Measurements from ENCODE around the gene EFCAB8.

The EFCAB8 gene

GRCh38 chr20:32930701-32931100 lies 72.0 kb downstream of the EFCAB8 start:
- H2AFZ ChIP-seq (ENCODE audit: low read length) = no peak overlapping the region
- no peaks in the 10 kb centered on the region for H3K36me3 ChIP-seq (ENCODE audit: insufficient read depth, low read length)
- no peaks in the 10 kb centered on the region for H3K9me2 ChIP-seq (ENCODE audit: low read depth, low read length)
- no peaks in the 10 kb centered on the region; the same call in 1 of the 2 replicates for H3K27me3 ChIP-seq (ENCODE audit: insufficient read depth, low read length)
- no peak overlapping the region for H3K4me3 ChIP-seq (ENCODE audit: low read depth, low read length, poor library complexity, severe bottlenecking)
- H3K4me1 ChIP-seq (ENCODE audit: insufficient read depth, low read length, severe bottlenecking) = no peaks in the 10 kb centered on the region
- no peak overlapping the region for H3K27ac ChIP-seq (ENCODE audit: low read depth, low read length, poor library complexity, severe bottlenecking)
- H3F3A ChIP-seq (ENCODE audit: insufficient read depth, low read length) = no peaks in the 10 kb centered on the region
- H3K9ac ChIP-seq (ENCODE audit: low read length) = no peak overlapping the region
- no peaks in the 10 kb centered on the region for H4K20me1 ChIP-seq (ENCODE audit: insufficient read depth, low read length)
- TF ChIP-seq EZH2 (IDR thresholded peaks at IDR 0.05; ENCODE audit: borderline replicate concordance, low read length) = no peak
- TF ChIP-seq CTCF (IDR thresholded peaks at IDR 0.05; ENCODE audit: low read length) = no peak
- no peaks in the 10 kb centered on the region for H3K9me3 ChIP-seq (ENCODE audit: low read length)
- H3K79me2 ChIP-seq (ENCODE audit: insufficient read depth, low read length) = no peaks in the 10 kb centered on the region
- H3K4me2 ChIP-seq (ENCODE audit: low read length) = no peak overlapping the region

GRCh38 chr20:32934580-32934979 lies 75.9 kb downstream of the EFCAB8 start:
- Histone ChIP-seq H3F3A (ENCODE audit: insufficient read depth, low read length) (no peaks in the 10 kb centered on the region), H3K79me2 (ENCODE audit: insufficient read depth, low read length) (no peaks in the 10 kb centered on the region), H3K4me2 (ENCODE audit: low read length) (no peak overlapping the region), H3K36me3 (ENCODE audit: insufficient read depth, low read length) (no peaks in the 10 kb centered on the region), H2AFZ (ENCODE audit: low read length) (no peak overlapping the region), H3K27me3 (ENCODE audit: insufficient read depth, low read length) (no peaks in the 10 kb centered on the region; the same call in 1 of the 2 replicates), H3K4me3 (ENCODE audit: low read depth, low read length, poor library complexity, severe bottlenecking) (no peak overlapping the region), H3K27ac (ENCODE audit: low read depth, low read length, poor library complexity, severe bottlenecking) (no peak overlapping the region), H3K9me3 (ENCODE audit: low read length) (no peaks in the 10 kb centered on the region), H3K9me2 (ENCODE audit: low read depth, low read length) (no peaks in the 10 kb centered on the region), H4K20me1 (ENCODE audit: insufficient read depth, low read length) (no peaks in the 10 kb centered on the region), H3K4me1 (ENCODE audit: insufficient read depth, low read length, severe bottlenecking) (no peaks in the 10 kb centered on the region), H3K9ac (ENCODE audit: low read length) (no peak overlapping the region)
- TF ChIP-seq CTCF (IDR thresholded peaks at IDR 0.05; ENCODE audit: low read length) = no peak
- TF ChIP-seq EZH2 (IDR thresholded peaks at IDR 0.05; ENCODE audit: borderline replicate concordance, low read length) = no peak

- H3K4me3 ChIP-seq (ENCODE audit: low read depth, low read length, poor library complexity, severe bottlenecking) = no peak overlapping the region
Observed at GRCh38 chr20:32941155-32941885, 82.6 kb downstream of the EFCAB8 start.

More at GRCh38 chr20:32941155-32941885, 82.6 kb downstream of the EFCAB8 start:
- no peaks in the 10 kb centered on the region for H3K9me2 ChIP-seq (ENCODE audit: low read depth, low read length)
- no peak overlapping the region for H3K9ac ChIP-seq (ENCODE audit: low read length)
- no peaks in the 10 kb centered on the region for H3K79me2 ChIP-seq (ENCODE audit: insufficient read depth, low read length)
- no peak overlapping the region for H2AFZ ChIP-seq (ENCODE audit: low read length)
- no peak overlapping the region for H3K27ac ChIP-seq (ENCODE audit: low read depth, low read length, poor library complexity, severe bottlenecking)
- H3K4me1 ChIP-seq (ENCODE audit: insufficient read depth, low read length, severe bottlenecking) = no peaks in the 10 kb centered on the region
- no peaks in the 10 kb centered on the region for H3F3A ChIP-seq (ENCODE audit: insufficient read depth, low read length)
- no peak overlapping the region for H3K4me2 ChIP-seq (ENCODE audit: low read length)
- no peaks in the 10 kb centered on the region for H3K36me3 ChIP-seq (ENCODE audit: insufficient read depth, low read length)
- TF ChIP-seq CTCF (IDR thresholded peaks at IDR 0.05; ENCODE audit: low read length) = no peak
- TF ChIP-seq EZH2 (IDR thresholded peaks at IDR 0.05; ENCODE audit: borderline replicate concordance, low read length) = no peak
- H3K9me3 ChIP-seq (ENCODE audit: low read length) = no peaks in the 10 kb centered on the region
- no peaks in the 10 kb centered on the region for H4K20me1 ChIP-seq (ENCODE audit: insufficient read depth, low read length)
- H3K27me3 ChIP-seq (ENCODE audit: insufficient read depth, low read length) = no peaks in the 10 kb centered on the region
